Natural killer cell (primary cell): Measurements from ENCODE around the gene GOLGA2. TPM values are rescaled to one million over a fixed set of nuclear protein-coding genes. Genes with fewer than 3 reads are reported as not detected.
A peak's percentile ranks its signal among the peaks of the same experiment; 100 is the strongest.

ENCODE experiments used
- ATAC-seq, 3 donors: fragments of 150-1000 bp in 2 of 3; fragments of 200-7000 bp in 1 of 3; cut with Tn5 transposase; 1 replicate in 1 of 3; 2 replicates in 2 of 3; pipeline ENCODE4 v1.10.0; 2021; ENCODE audit warnings: mild to moderate bottlenecking in 2 of 3, moderate library complexity in 2 of 3
- DNase-seq, 2 donors: peaks; one replicate each; pipeline versions ENCODE4 v3.0.0 to v3.0.0-alpha.2; 2013 to 2021; ENCODE audit warnings: mixed read lengths in 1 of 2
- H3K27ac ChIP-seq: one replicate; pipeline ENCODE4 v1.5.1; 2013; ENCODE audit warnings: mild to moderate bottlenecking, low read length
- H3K27me3 ChIP-seq: one replicate; pipeline ENCODE4 v1.6.1; 2013; ENCODE audit warnings: low read length; ENCODE audit not compliant: control insufficient read depth, insufficient read depth
- H3K36me3 ChIP-seq: one replicate; pipeline ENCODE4 v1.6.1; 2013; ENCODE audit warnings: low read length; ENCODE audit not compliant: control insufficient read depth, insufficient read depth
- H3K4me1 ChIP-seq: one replicate; pipeline ENCODE4 v1.6.1; 2013; ENCODE audit warnings: low read length; ENCODE audit not compliant: control insufficient read depth, insufficient read depth
- H3K4me3 ChIP-seq: one replicate; pipeline ENCODE4 v1.5.1; 2013; ENCODE audit warnings: low read length
- H3K9me3 ChIP-seq: one replicate; pipeline ENCODE4 v1.6.1; 2013; ENCODE audit warnings: low read length; ENCODE audit not compliant: control insufficient read depth, insufficient read depth
- H3K27ac Mint-ChIP-seq, 2 donors: one replicate each; pipeline ENCODE4 v1.8.0; 2022; ENCODE audit warnings: mild to moderate bottlenecking in 2 of 2, mixed read lengths in 2 of 2, moderate library complexity in 1 of 2
- H3K27me3 Mint-ChIP-seq, 2 donors: one replicate each; pipeline ENCODE4 v1.8.0; 2022; ENCODE audit warnings: low read depth in 2 of 2, mixed read lengths in 2 of 2
- H3K36me3 Mint-ChIP-seq: one replicate; pipeline ENCODE4 v1.8.0; 2022; ENCODE audit warnings: mixed read lengths
- H3K4me1 Mint-ChIP-seq, 2 donors: one replicate each; pipeline ENCODE4 v1.8.0; 2022; ENCODE audit warnings: mixed read lengths in 2 of 2
- H3K4me3 Mint-ChIP-seq: one replicate; pipeline ENCODE4 v1.8.0; 2022; ENCODE audit warnings: mild to moderate bottlenecking, moderate library complexity, mixed read lengths
- H3K9me3 Mint-ChIP-seq, 2 donors: one replicate each; pipeline ENCODE4 v1.8.0; 2022; ENCODE audit warnings: mixed read lengths in 2 of 2
- WGBS: methylation state at CpG from one replicate; pipeline ENCODE4 v1.1.7; 2013; ENCODE audit warnings: missing lambda C conversion rate; ENCODE audit not compliant: insufficient coverage; 5-methylcytosine and 5-hydroxymethylcytosine counted together
- intact Hi-C: fragments of 100-400 bp; cut with micrococcal nuclease; formaldehyde crosslinking; loops from one replicate; pipeline ENCODE4 v1.14.2; 2022
- total RNA-seq, 4 donors: library from RNA; stranded (reverse); fragments of 120-200 nt in 1 of 4; gene quantifications; one replicate each; pipeline versions ENCODE4 v1.2.3 to v1.2.4, GENCODE V29; 2013 to 2022
- TF ChIP-seq, protein P1 (sequence below): fragments of 200-600 bp; IDR thresholded peaks from one replicate; pipeline ENCODE4 v1.8.0; 2022; ENCODE audit warnings: antibody characterized with exemption

GOLGA2 gene
- total RNA-seq, 3 donors from 2014 or later (not counting 1 experiment from before 2014, with no cell fraction given): 78.0 to 101 (median 90.9) TPM

DNA sequence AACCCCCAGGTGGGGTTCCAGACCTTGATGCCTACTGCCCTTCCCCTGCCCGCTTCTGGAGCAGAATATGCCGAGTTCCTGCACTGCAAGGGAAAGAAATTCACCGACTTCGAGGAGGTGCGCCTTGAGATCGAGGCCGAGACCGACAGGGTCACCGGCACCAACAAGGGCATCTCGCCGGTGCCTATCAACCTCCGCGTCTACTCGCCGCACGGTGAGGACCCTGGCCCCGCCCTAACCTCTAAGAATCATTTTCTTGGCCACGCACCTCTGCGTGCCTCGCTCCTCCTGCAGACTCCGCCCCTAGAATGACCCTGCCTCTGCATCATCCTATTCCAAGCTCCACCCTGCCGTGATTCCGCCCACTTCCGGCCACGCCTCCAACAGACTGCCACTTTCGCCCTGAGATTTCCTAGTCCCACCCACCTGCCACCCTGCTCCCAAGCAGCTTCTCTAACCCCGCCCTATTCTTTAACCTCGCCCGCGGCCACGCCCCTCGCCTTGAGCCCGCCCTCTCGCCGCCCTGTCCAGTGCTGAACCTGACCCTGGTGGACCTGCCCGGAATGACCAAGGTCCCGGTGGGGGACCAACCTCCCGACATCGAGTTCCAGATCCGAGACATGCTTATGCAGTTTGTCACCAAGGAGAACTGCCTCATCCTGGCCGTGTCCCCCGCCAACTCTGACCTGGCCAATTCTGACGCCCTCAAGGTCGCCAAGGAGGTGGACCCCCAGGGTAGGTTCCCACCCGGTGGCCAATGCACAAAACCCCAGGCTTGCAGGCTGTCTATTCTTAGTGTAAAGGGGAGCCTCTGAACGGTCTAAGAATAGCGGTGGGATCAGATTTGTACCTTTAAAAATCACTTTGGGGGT is 57.1 kb downstream of the GOLGA2 start:
- intact Hi-C loops: loop anchor here (1.0 kb wide), 1 partner anchor 32 kb away; no protein-coding TSS in a partner anchor
- H3K9me3 Mint-ChIP-seq: no peaks in the 10 kb centered on the region
- ATAC-seq: peak; percentile 94 to 97 (median 96)
- no peaks in the 10 kb centered on the region for H3K27me3 ChIP-seq
- peak overlapping the region; percentile 84 for H3K4me3 Mint-ChIP-seq
- 26% methylated on average over 47 of the region's 47 CpGs for WGBS
- peaks cover 17% of the 10 kb centered on the region for H3K4me1 ChIP-seq
- no peaks in the 10 kb centered on the region for H3K36me3 Mint-ChIP-seq
- peak overlapping the region; percentile 29 for H3K4me3 ChIP-seq
- peaks cover 11 to 12% of the 10 kb centered on the region in 2 donors for H3K4me1 Mint-ChIP-seq
- no peaks in the 10 kb centered on the region for H3K36me3 ChIP-seq
- peaks cover 0 to 4% of the 10 kb centered on the region in 2 donors for H3K27me3 Mint-ChIP-seq
- DNase-seq: peak; percentile 84 to 94
- TF ChIP-seq, protein P1, sequence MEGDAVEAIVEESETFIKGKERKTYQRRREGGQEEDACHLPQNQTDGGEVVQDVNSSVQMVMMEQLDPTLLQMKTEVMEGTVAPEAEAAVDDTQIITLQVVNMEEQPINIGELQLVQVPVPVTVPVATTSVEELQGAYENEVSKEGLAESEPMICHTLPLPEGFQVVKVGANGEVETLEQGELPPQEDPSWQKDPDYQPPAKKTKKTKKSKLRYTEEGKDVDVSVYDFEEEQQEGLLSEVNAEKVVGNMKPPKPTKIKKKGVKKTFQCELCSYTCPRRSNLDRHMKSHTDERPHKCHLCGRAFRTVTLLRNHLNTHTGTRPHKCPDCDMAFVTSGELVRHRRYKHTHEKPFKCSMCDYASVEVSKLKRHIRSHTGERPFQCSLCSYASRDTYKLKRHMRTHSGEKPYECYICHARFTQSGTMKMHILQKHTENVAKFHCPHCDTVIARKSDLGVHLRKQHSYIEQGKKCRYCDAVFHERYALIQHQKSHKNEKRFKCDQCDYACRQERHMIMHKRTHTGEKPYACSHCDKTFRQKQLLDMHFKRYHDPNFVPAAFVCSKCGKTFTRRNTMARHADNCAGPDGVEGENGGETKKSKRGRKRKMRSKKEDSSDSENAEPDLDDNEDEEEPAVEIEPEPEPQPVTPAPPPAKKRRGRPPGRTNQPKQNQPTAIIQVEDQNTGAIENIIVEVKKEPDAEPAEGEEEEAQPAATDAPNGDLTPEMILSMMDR: no peak
- no peak overlapping the region for H3K27ac ChIP-seq
- peak overlapping the region; percentile 64 to 69 for H3K27ac Mint-ChIP-seq
- no peaks in the 10 kb centered on the region for H3K9me3 ChIP-seq

DNA sequence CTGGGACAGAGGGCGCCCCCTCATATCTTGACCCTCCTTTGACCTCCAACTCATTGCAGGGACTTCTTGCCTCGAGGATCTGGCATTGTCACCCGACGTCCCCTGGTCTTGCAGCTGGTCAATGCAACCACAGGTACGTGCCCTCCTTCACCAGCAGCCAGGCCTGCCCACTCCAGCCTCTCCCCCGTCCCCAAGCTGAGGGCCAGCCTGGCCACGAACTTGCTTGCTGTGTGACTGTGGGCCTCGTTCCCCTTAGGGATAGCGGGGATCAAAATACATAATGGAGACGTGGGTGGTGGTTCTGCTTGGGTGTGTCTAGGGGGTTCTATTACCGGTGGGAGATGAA is 57.7 kb downstream of the GOLGA2 start:
- DNase-seq: no peak
- peaks cover 17% of the 10 kb centered on the region for H3K4me1 ChIP-seq
- H3K27me3 ChIP-seq: no peaks in the 10 kb centered on the region
- no peak for ATAC-seq
- H3K27me3 Mint-ChIP-seq: peaks cover 0 to 4% of the 10 kb centered on the region in 2 donors
- no peaks in the 10 kb centered on the region for H3K9me3 ChIP-seq
- peak overlapping the region; percentile 84 for H3K4me3 Mint-ChIP-seq
- peak overlapping the region; percentile 29 for H3K4me3 ChIP-seq
- H3K9me3 Mint-ChIP-seq: no peaks in the 10 kb centered on the region
- TF ChIP-seq, protein P1: no peak
- intact Hi-C loops: loop anchor here (1.0 kb wide), 1 partner anchor 32 kb away; no protein-coding TSS in a partner anchor
- H3K36me3 Mint-ChIP-seq: no peaks in the 10 kb centered on the region
- H3K4me1 Mint-ChIP-seq: peaks cover 11 to 12% of the 10 kb centered on the region in 2 donors
- no peak overlapping the region for H3K27ac ChIP-seq
- WGBS: 86% methylated on average over 11 of the region's 11 CpGs
- no peaks in the 10 kb centered on the region for H3K36me3 ChIP-seq
- peak overlapping the region; percentile 64 to 69 for H3K27ac Mint-ChIP-seq

DNA sequence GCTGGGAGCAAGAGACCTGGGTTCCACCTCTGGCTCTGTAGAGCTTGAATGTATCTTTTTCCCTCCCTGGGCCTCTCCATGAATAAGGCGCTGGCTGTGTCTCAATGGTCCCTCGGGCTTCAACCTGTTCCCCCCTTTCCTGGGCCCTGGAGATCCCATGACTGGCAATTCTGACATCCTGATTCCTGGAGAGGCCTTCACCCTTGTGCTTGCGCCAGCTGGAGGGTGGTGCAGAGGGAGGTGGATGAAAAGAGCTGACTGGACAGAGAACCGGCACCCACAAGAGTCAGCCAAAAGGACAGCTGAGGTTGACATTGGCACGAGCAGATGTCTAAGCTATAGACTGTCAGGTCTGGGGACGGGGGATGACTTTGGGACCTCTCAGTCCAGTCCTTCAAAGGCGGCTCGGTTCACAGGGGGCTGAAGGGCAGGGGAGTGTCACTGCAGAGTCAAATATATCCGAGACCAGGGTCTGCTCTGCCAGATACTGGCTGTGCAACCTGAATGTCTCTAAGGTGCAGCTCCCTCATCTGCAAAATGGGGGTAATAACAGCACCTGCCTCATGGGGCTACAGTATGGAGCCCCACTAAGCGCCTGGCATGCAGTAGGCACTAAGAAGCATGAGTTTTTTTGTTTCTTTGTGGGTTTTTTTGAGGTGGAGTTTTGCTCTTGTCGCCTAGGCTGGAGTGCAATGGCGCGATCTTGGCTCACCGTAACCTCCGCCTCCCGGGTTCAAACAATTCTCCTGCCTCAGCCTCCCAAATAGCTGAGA is 58.8 kb downstream of the GOLGA2 start:
- H3K4me3 Mint-ChIP-seq: no peak overlapping the region
- DNase-seq (no peak), ATAC-seq (no peak)
- peaks cover 11 to 12% of the 10 kb centered on the region in 2 donors for H3K4me1 Mint-ChIP-seq
- no peaks in the 10 kb centered on the region for H3K27me3 ChIP-seq
- 96% methylated on average over 16 of the region's 16 CpGs for WGBS
- H3K27ac Mint-ChIP-seq: no peak overlapping the region
- no peaks in the 10 kb centered on the region for H3K9me3 Mint-ChIP-seq
- no peak overlapping the region for H3K27ac ChIP-seq
- H3K4me1 ChIP-seq: peaks cover 17% of the 10 kb centered on the region
- peaks cover 0 to 6% of the 10 kb centered on the region in 2 donors for H3K27me3 Mint-ChIP-seq
- intact Hi-C loops: no loop called here
- TF ChIP-seq, protein P1: no peak
- H3K36me3 ChIP-seq: no peaks in the 10 kb centered on the region
- H3K36me3 Mint-ChIP-seq: no peaks in the 10 kb centered on the region
- no peaks in the 10 kb centered on the region for H3K9me3 ChIP-seq
- no peak overlapping the region for H3K4me3 ChIP-seq
